Activated CD4-positive, alpha-beta T cell treated with anti-CD3 and anti-CD28 coated beads for 36 hours (primary cell): ENCODE data around the gene INSR. TPM values are rescaled to one million over a fixed set of nuclear protein-coding genes. Genes with fewer than 3 reads are reported as not detected.

ENCODE experiments used
- ATAC-seq: fragments of 200-7000 bp; cut with Tn5 transposase; one replicate; pipeline ENCODE4 v1.10.0; 2021; ENCODE audit warnings: mild to moderate bottlenecking, moderate library complexity
- CTCF ChIA-PET: fragments of 350-600 bp; sonication (Branson Sonifier 250); formaldehyde crosslinking; loops from one replicate; lab custom pipeline; 2021; ENCODE audit warnings: antibody characterized with exemption; lab: Charles Lee
- POLR2A ChIA-PET: fragments of 350-600 bp; sonication (Branson Sonifier 250); formaldehyde crosslinking; loops from one replicate; lab custom pipeline; 2021; ENCODE audit warnings: antibody characterized with exemption, inconsistent platforms; lab: Charles Lee
- DNase-seq: peaks from one replicate; pipeline ENCODE4 v3.0.0-alpha.2; 2020
- H3K27ac Mint-ChIP-seq: one replicate; pipeline ENCODE4 v1.8.0; 2021; ENCODE audit warnings: mixed read lengths
- H3K27me3 Mint-ChIP-seq: one replicate; pipeline ENCODE4 v1.8.0; 2021; ENCODE audit warnings: mixed read lengths
- H3K36me3 Mint-ChIP-seq: one replicate; pipeline ENCODE4 v1.8.0; 2021; ENCODE audit warnings: low read depth, mixed read lengths
- H3K4me1 Mint-ChIP-seq: one replicate; pipeline ENCODE4 v1.8.0; 2021; ENCODE audit warnings: mixed read lengths
- H3K4me3 Mint-ChIP-seq: one replicate; pipeline ENCODE4 v1.8.0; 2021; ENCODE audit warnings: mild to moderate bottlenecking, moderate library complexity, mixed read lengths
- H3K9me3 Mint-ChIP-seq: one replicate; pipeline ENCODE4 v1.8.0; 2021; ENCODE audit warnings: low read depth, mixed read lengths
- intact Hi-C, 2 experiments: fragments of 100-400 bp; cut with DNase I in 1 of 2; cut with micrococcal nuclease in 1 of 2; formaldehyde crosslinking; loops; one replicate each; pipeline versions ENCODE4 v1.14.2 to v1.15.1; 2022 to 2024; cut with DNase I, micrococcal nuclease
- total RNA-seq, 2 experiments: library from RNA; stranded (reverse); gene quantifications; one replicate each; pipeline ENCODE4 v1.2.3, GENCODE V29; 2021

The INSR gene
- total RNA-seq, 2 experiments from 2014 or later = 3.5 to 4.2 TPM

DNA sequence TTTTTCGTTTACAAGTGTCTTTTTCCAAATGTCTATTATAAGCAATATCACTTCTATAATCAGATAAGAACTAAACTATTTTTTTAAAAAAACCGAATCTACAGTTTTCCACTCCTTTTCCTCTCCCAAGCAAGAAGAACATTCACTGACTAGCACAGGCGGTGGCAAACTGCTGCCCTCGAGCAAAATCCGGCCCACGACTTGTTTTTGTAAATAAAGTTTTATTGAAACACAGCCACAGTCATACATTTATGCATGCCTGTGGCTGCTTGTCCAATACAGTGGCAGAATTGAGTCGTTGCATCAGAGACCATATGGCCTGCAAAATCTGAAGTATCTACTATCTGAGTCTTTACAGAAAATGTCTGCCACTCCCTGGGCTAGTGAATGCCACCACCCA lies 27.4 kb downstream of the INSR start:
- H3K4me3 Mint-ChIP-seq = no peak overlapping the region
- no peak for DNase-seq
- H3K27ac Mint-ChIP-seq = no peak overlapping the region
- ChIA-PET CTCF (interaction anchor here (1.1 kb wide), 1 partner anchor 143 kb away, joined by 3 read pairs; no protein-coding TSS in a partner anchor), POLR2A (interaction anchor here (0.6 kb wide), 1 partner anchor 19 kb away, joined by 3 read pairs; no protein-coding TSS in a partner anchor)
- H3K27me3 Mint-ChIP-seq = no peaks in the 10 kb centered on the region
- no peaks in the 10 kb centered on the region for H3K9me3 Mint-ChIP-seq
- peaks cover 8% of the 10 kb centered on the region for H3K36me3 Mint-ChIP-seq
- no peak for ATAC-seq
- intact Hi-C loops = no loop called here
- H3K4me1 Mint-ChIP-seq = no peaks in the 10 kb centered on the region

DNA sequence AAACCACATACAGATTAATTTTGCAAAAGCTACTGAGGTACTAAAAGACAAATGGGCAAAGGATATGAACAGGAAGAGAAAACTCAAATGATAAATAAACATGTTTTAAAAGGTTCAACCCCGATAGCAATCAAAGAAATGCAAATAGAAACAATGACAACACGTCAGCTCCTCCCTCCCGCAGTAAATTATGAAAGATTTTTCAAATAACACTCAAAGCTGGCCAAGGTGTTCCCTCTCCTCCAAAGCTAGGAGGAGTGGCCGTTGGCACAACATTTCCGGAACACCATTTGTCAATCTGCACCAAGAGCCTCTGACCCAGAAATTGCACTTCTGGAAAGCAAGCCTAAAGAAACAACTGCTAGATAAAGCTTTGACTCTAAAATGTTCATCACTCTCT lies 28.3 kb downstream of the INSR start:
- CTCF ChIA-PET = no interaction called here
- peaks cover 8% of the 10 kb centered on the region for H3K36me3 Mint-ChIP-seq
- no peak for DNase-seq
- no peak overlapping the region for H3K4me3 Mint-ChIP-seq
- no peak overlapping the region for H3K27ac Mint-ChIP-seq
- H3K4me1 Mint-ChIP-seq = no peaks in the 10 kb centered on the region
- no peaks in the 10 kb centered on the region for H3K9me3 Mint-ChIP-seq
- H3K27me3 Mint-ChIP-seq = no peaks in the 10 kb centered on the region
- ATAC-seq = no peak
- intact Hi-C loops = no loop called here
- POLR2A ChIA-PET = no interaction called here

DNA sequence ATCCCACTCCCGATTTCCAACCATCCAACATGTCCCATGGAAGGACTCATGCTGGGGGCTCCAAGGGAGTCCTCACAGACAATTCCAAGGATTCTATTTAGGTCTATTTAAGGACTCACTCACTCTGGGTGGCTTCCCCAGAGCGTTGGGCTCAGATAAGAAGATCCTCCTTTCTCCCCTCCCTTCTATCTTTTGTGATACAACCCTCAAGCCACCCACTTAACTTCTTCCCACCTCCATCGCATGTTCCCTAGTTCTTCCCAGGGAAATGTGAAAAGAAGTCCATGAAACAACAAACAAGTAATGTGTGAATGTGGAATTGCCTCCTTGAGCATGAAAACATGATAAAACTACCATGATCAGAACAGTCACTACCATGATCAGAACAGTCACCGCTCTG lies 29.4 kb downstream of the INSR start:
- ChIA-PET CTCF (interaction anchor here (0.7 to 1.3 kb wide), 2 partner anchors 116 to 137 kb away, joined by 3 to 4 read pairs; no protein-coding TSS in a partner anchor), POLR2A (no interaction called here)
- Mint-ChIP-seq H3K9me3 (no peaks in the 10 kb centered on the region), H3K4me3 (no peak overlapping the region), H3K27me3 (no peaks in the 10 kb centered on the region), H3K4me1 (no peaks in the 10 kb centered on the region), H3K27ac (no peak overlapping the region), H3K36me3 (peaks cover 8% of the 10 kb centered on the region)
- intact Hi-C loops = no loop called here
- DNase-seq (no peak), ATAC-seq (no peak)

- H3K27me3 Mint-ChIP-seq = no peaks in the 10 kb centered on the region
- ATAC-seq (no peak), DNase-seq (no peak)
- no peaks in the 10 kb centered on the region for H3K4me1 Mint-ChIP-seq
- ChIA-PET POLR2A (no interaction called here), CTCF (interaction anchor here (0.6 to 1.3 kb wide), 2 partner anchors 31 to 115 kb away, joined by 4 read pairs; partner anchors contain the start of gene INSR)
- intact Hi-C loops = no loop called here
- H3K27ac Mint-ChIP-seq = no peak overlapping the region
- no peak overlapping the region for H3K4me3 Mint-ChIP-seq
- no peaks in the 10 kb centered on the region for H3K9me3 Mint-ChIP-seq
- H3K36me3 Mint-ChIP-seq = peaks cover 8% of the 10 kb centered on the region
Measured at GRCh38 chr19:7263521-7263920, 30.7 kb downstream of the INSR start.

DNA sequence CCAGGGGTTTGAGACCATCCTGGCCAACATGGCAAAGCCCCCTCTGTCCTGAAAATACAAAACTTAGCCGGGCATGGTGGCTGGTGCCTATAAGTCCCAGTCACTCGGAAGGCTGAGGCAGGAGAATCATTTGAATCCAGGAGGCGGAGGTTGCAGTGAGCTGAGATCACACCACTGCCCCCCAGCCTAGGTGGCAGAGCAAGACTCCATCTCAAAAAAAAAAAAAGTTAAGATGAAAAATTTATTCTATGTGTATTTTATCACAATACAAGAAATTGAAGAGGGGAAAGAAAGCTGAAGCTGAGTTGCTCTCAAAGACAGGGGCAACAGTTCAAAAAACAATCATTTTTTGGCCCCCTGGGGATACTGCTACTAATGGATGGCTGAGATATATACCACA lies 31.1 kb downstream of the INSR start:
- POLR2A ChIA-PET = no interaction called here
- no peak overlapping the region for H3K4me3 Mint-ChIP-seq
- ATAC-seq = no peak
- no peak overlapping the region for H3K27ac Mint-ChIP-seq
- no peak for DNase-seq
- H3K9me3 Mint-ChIP-seq = no peaks in the 10 kb centered on the region
- H3K36me3 Mint-ChIP-seq = peaks cover 8% of the 10 kb centered on the region
- H3K4me1 Mint-ChIP-seq = no peaks in the 10 kb centered on the region
- intact Hi-C loops = no loop called here
- CTCF ChIA-PET = interaction anchor here (0.6 kb wide), 1 partner anchor 31 kb away, joined by 4 read pairs; the partner anchor contains the start of gene INSR
- no peaks in the 10 kb centered on the region for H3K27me3 Mint-ChIP-seq

GRCh38 chr19:7262470-7262869 lies 31.7 kb downstream of the INSR start:
- CTCF ChIA-PET = no interaction called here
- no peaks in the 10 kb centered on the region for H3K27me3 Mint-ChIP-seq
- no peak for ATAC-seq

GRCh38 chr19:7260161-7260560 lies 34.1 kb downstream of the INSR start:
- Mint-ChIP-seq H3K4me1 (no peaks in the 10 kb centered on the region), H3K36me3 (no peaks in the 10 kb centered on the region), H3K27me3 (no peaks in the 10 kb centered on the region), H3K4me3 (no peak overlapping the region), H3K9me3 (no peaks in the 10 kb centered on the region), H3K27ac (no peak overlapping the region)
- ATAC-seq (no peak), DNase-seq (no peak)
- POLR2A ChIA-PET = no interaction called here
- CTCF ChIA-PET = interaction anchor here (1.6 kb wide), 1 partner anchor 30 kb away, joined by 3 read pairs; no protein-coding TSS in a partner anchor
- intact Hi-C loops = no loop called here

More at GRCh38 chr19:7262470-7262869, 31.7 kb downstream of the INSR start:
- no peaks in the 10 kb centered on the region for H3K9me3 Mint-ChIP-seq
- POLR2A ChIA-PET = interaction anchor here (0.6 kb wide), 1 partner anchor 42 kb away, joined by 6 read pairs; no protein-coding TSS in a partner anchor
- H3K36me3 Mint-ChIP-seq = peaks cover 7% of the 10 kb centered on the region
- intact Hi-C loops = no loop called here
- no peak overlapping the region for H3K4me3 Mint-ChIP-seq
- no peaks in the 10 kb centered on the region for H3K4me1 Mint-ChIP-seq
- DNase-seq = no peak
- H3K27ac Mint-ChIP-seq = no peak overlapping the region

GRCh38 chr19:7258840-7259395 lies 35.3 kb downstream of the INSR start:
- intact Hi-C loops = no loop called here
- ChIA-PET CTCF (no interaction called here), POLR2A (no interaction called here)
- Mint-ChIP-seq H3K36me3 (no peaks in the 10 kb centered on the region), H3K9me3 (no peaks in the 10 kb centered on the region), H3K4me1 (no peaks in the 10 kb centered on the region), H3K27me3 (no peaks in the 10 kb centered on the region), H3K4me3 (no peak overlapping the region), H3K27ac (no peak overlapping the region)
- ATAC-seq = no peak
- no peak for DNase-seq

GRCh38 chr19:7258041-7258839 lies 36.0 kb downstream of the INSR start:
- no peak overlapping the region for H3K4me3 Mint-ChIP-seq
- H3K9me3 Mint-ChIP-seq = no peaks in the 10 kb centered on the region
- no peaks in the 10 kb centered on the region for H3K27me3 Mint-ChIP-seq
- ChIA-PET POLR2A (no interaction called here), CTCF (interaction anchor here (0.6 to 0.8 kb wide), 3 partner anchors 10 to 1320 kb away, joined by 3 read pairs; no protein-coding TSS in a partner anchor)
- H3K27ac Mint-ChIP-seq = no peak overlapping the region
- H3K36me3 Mint-ChIP-seq = no peaks in the 10 kb centered on the region
- no peaks in the 10 kb centered on the region for H3K4me1 Mint-ChIP-seq
- ATAC-seq (no peak), DNase-seq (no peak)
- intact Hi-C loops = no loop called here

DNA sequence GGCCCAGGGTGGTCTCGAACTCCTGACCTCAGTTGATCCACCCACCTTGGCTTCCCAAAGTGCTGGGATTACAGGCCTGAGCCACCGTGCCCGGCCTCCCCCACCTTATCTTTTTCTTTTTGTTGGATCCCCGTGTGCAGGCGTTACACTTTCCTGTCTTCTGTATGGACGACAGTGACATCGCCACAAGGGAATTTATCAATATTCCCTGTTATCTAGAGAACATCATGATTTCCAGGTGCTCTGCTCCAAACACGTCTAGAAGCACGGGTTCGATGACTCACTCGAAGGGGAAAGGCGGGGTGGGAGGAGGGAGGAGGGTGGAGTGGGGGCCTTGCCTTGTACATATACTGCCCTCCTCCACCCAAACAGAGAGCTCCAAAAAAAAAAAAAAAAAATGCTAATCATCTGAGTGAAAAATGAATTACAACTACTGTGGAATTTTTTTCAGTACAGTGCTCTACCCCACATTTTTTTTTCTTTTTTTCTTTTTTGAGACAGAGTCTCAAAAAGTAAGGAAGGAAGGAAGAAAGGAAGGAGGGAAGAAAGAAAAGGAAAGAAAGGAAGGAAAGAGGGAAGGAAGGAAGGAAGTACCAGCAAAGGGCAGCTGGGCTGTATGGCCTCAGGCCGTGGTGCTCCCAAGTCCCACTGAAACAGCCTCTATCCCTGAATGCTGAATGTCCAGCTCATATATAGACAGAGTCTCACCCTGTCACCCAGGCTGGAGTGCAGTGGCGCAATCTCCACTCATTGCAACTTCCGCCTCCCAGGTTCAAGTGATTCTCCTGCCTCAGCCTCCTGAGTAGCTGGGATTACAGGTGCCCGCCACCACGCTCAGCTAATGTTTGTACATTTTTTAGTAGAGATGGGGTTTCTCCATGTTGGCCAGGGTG lies 36.8 kb downstream of the INSR start:
- Mint-ChIP-seq H3K27ac (no peak overlapping the region), H3K27me3 (no peaks in the 10 kb centered on the region), H3K9me3 (no peaks in the 10 kb centered on the region), H3K4me3 (no peak overlapping the region), H3K4me1 (no peaks in the 10 kb centered on the region), H3K36me3 (no peaks in the 10 kb centered on the region)
- ATAC-seq (no peak), DNase-seq (no peak)
- ChIA-PET CTCF (interaction anchor here (0.5 to 0.8 kb wide), 6 partner anchors 9 to 1320 kb away, joined by 3 to 5 read pairs (median 3); no protein-coding TSS in a partner anchor), POLR2A (no interaction called here)
- intact Hi-C loops = no loop called here

GRCh38 chr19:7255631-7256030 lies 38.6 kb downstream of the INSR start:
- DNase-seq = no peak
- H3K9me3 Mint-ChIP-seq = no peaks in the 10 kb centered on the region
- no peaks in the 10 kb centered on the region for H3K4me1 Mint-ChIP-seq
- ATAC-seq = no peak
- no peak overlapping the region for H3K4me3 Mint-ChIP-seq
- H3K27ac Mint-ChIP-seq = no peak overlapping the region
- no peaks in the 10 kb centered on the region for H3K27me3 Mint-ChIP-seq
- ChIA-PET CTCF (interaction anchor here (0.6 kb wide), 1 partner anchor 546 kb away, joined by 3 read pairs; no protein-coding TSS in a partner anchor), POLR2A (no interaction called here)
- H3K36me3 Mint-ChIP-seq = no peaks in the 10 kb centered on the region
- intact Hi-C loops = no loop called here
